DMS53 (cell line): Measurements from ENCODE around the gene TTC39C.
"Not testable (repeated sequence)": the region's sequence is repeated elsewhere in the genome, so short reads cannot be mapped to it uniquely, and the experiment has no call there.

Experiments used
- DNase-seq: peaks from one replicate; lab custom pipeline; 2025; lab: John Stamatoyannopoulos, UW

The TTC39C gene

DNA sequence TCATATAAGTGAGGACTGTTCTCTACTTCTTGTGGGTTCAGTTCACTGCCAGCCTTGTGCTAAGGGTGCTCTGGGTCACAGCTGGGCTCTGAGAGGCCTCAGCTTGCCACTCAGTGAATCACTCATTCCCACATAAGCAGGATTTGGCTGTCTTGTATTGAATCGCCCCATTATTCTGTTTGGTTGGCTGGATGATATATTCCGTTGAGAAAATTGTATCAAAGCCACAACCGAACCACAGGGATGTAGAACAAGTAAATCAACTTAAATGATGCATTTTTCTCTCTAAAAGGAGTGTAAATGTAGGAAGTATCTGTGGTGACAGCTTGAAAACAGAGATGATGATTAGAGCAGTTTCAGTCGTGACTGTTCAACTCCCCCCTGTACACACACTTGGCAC is 39.6 kb downstream of the TTC39C start:
- DNase-seq: peak; percentile 8

DNA sequence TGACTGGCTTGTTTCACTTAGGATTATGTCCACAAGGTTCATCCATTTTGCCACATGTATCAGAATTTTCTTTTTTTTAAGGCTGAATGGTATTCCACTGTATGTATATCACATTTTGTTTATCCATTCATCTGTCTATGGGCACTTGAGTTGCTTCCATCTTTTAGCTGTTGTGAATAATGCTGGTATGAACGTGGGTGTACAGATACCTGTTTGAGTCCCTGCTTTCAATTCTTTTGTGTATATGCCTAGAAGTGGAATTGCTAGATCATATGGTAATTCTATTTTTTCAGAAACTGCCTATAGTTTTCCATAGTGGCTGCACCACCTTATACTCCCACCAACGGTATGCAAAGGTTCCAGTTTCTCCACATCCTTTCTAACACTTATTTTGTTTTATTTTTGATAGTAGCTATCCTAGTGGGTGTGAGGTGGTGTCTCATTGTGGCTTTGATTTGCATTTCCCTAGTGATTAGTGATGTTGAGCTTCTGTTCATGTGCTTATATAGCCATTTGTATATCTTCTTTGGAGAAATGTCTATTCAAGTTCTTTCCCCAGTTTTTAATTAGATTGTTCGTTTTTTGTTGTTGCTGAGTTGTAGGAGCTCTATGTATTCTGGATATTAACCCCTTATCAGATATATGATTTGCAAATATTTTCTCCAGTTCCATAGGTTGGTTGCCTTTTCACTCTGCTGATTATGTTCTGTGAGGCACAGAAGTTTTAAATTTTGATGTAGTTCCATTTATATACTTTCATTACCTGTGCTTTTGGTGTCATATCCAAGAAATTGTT is 40.7 kb downstream of the TTC39C start:
- no peak for DNase-seq

DNA sequence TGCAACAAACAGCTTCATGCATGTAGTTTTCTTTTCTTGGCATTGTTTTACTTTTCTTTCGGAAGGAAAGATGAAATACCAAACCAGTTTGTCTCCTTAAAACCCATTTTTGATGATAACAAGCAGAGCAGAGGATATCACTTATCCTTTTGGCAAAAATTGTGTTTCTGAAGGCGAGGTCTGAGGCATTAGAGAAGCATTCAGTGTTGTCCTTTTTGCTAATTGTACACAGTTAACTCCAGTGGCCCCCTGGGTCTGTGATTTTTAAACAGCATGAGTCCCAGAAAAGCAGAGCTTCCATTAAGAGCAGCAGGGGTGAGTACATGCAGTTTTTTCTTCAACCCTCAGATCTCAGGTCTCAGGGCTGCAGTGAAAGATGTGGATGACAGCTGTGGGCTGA is 41.3 kb downstream of the TTC39C start:
- no peak for DNase-seq

DNA sequence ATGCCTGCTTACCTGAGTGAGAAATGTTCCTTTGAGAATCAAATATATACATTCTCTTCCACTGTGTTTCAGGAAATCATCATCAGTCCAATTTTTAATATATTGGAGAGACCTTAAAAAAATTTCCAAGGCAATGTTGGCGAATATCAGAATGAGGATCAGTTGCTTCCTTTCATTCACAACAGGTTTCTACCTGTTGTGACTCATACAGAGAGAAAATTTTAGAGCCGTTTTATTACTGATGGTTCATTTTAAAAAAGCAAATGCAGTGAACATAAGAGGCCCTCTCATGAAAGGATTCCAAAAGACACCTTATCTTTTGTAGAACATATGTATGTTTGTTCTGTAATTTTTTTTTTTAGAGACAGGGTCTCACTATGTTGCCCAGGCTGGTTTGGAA is 42.0 kb downstream of the TTC39C start:
- DNase-seq: no peak

DNA sequence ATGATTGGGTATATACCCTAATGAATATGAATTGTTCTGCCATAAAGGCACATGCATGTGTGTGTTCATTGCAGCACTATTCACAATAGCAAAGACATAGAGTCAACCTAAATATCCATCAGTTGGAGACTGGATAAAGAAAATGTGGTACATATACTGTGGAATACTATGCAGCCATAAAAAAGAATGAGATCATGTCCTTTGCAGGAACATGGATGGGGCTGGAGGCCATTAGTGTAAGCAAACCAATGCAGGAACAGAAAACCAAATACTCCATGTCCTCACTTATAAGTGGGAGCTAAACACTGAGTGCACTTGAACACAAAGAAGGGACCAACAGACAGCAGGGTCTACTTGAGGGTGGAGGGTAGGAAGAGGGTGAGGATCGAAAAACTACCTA is 43.2 kb downstream of the TTC39C start:
- DNase-seq: no peak

DNA sequence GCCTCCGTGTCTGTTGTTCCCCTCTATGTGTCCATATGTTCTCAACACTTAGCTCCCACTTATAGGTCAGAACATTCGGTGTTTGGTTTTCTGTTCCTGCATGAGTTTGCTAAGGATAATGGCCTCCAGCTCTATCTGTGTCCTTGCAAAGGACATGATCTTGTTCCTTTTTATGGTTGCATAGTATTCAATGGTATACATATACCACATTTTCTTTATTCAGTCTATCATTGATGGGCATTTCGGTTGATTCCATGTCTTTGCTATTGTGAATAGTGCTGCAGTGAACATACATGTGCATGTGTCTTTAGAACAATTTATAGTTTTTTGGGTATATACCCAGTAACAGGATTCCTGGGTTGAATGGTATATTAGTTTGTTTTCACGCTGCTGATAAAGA is 44.8 kb downstream of the TTC39C start:
- DNase-seq: not testable (repeated sequence)

DNA sequence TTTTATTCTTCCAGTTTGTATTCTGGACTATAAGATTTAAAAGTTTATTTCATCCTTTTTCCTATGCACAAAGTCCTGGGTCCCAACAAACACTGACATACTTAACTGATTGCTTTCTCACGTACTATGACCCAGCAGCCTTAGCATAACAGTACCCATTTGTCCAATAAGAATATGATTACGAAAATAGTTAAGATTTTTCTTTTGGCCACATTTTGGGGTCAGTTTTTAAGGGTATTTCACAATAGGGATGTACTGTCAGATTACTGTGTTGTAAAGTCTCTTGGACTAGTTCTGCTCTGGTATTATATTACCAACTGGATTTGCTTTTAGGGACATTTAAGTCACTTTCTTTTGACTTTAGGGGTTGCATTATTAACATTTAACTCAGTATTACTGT is 46.1 kb downstream of the TTC39C start:
- DNase-seq: no peak

DNA sequence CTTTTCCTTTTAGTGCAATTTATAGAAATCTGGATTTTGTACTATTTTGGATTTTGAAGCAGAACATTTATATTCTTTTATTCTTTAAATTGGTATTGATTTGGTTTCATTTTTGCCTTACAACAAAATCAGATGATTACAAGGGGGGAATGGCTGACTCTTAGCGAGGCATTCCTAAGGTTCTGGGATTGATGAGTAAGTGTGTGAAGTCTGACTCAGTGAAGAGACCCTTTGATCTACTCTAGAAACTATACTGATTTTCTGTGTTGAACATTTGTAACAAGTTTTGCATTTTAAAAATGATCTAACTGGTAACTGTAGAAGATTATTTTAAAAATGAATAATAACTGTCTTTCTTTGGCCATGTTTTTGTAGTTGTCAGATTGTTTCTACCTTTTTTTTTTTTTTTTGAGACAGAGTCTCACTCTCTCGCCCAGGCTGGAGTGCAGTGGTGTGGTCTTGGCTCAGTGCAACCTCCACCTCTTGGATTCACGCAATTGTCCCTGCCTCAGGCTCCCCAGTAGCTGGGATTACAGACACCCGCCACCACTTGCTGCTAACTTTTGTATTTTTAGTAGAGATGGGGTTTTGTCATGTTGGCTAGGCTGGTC is 48.7 kb downstream of the TTC39C start:
- no peak for DNase-seq

DNA sequence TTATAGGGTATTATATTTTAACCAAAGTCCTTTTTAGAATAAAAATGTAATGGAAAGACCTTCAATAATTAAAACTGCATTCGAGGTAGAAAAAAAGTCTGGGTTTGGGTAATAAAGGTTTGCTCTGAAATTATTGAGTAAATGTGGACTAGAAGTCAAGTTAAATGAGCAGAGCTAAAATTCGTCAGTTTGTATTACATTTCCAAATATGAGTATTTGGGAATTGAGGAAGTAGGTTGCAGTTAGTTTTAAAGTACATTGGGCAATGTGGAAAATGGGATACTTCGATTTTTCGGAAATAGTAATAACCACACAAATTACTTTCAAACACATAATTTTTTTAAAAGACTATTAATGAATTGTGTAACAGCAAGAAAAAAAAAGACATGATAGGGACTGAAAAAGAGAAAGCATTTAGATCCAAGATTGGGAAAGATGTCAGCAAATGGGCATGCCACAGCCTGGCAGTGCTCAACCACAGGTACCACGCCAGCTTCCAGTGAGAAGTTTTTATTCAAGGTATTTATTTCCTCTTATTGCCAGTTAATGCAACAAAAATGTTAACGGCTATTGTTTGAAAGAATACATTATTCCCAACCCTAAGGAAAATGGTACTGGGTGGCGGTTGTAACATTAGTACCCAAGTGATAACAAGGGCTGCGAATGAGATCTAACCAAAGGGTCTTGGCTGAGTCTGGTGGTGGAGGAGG is 50.0 kb downstream of the TTC39C start:
- no peak for DNase-seq

DNA sequence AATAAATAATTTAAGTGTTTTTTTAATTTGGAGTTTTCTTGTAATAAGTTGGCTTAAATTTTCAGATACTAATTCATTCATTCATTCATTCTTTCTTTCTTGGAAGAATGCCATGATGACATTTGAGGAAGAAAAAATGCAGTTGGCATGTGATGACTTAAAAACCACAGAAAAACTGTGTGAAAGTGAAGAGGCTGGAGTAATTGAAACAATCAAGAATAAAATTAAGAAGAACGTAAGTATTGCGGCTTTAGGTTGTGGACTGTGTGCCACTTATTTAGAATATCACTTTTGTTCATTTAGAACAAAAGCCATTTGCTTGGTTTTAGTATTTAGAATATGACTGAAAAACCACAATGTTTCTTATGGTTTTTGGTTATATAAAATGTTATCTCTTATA is 51.4 kb downstream of the TTC39C start:
- no peak for DNase-seq

DNA sequence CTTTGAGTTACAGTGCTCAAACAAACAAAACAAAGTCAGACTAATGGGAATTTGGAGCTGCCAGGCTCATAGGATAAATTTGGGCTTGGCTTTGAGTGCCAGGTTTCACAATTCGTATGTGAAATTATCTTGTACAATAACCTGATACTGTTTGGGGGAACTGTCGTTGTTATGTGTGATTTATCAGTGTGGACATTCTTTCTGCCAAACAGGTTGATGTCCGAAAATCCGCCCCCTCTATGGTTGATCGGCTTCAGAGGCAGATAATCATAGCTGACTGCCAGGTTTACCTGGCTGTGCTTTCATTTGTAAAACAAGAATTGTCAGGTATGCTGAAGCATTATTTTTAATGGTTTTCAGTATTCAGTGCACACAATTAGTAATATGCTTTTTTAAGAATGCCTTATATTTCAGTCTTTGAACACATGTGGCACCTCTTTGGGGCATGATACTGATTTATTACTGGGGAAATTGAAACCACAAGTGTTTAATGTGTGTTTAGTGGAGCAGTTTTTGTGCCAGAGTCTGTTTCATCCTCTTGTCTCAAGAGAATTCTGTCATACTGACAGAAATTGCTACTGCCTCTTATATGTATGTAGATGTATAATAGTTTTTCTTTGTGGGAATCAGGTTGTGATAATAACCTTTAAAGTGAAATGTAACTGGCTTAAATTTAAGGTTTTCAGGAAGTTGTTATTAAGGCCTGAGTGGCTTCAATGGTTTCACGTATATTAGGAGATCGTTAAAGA is 54.6 kb downstream of the TTC39C start:
- DNase-seq: peak; percentile 18

DNA sequence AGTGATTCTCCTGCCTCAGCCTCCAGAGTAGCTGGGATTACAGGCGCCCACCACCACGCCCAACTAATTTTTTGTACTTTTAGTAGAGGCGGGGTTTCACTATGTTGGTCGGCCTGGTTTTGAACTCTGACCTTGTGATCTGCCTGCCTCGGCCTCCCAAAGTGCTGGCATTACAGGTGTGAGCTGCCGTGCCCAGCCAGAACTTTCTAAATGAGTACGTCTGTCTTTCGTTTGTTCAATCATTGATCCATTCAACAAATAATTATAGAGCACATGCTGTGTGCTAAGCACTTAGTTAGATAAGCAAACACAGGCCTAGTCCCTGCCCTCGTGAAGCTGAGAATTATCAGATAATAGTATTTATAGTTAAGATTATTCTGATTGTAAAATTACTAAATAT is 56.5 kb downstream of the TTC39C start:
- DNase-seq: peak; percentile 70

DNA sequence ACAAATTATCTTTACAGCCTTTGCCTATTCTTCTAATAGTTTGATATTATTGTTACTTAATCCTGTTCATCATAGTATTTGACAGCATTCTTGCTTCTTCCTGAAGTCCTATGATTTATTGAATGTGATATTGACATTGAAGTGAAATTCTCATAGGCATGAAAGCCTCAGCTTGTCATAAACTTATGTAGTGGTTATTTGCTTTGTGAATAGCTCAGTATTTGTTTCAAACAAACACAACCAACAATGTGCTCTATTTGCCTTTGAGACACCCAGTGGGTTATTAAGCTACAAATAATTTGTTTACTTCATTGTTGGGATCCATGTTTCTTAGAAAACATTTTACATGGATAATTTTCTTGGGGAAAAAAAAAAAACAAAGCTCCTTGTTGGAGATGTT is 57.2 kb downstream of the TTC39C start:
- peak; percentile 88 for DNase-seq

DNA sequence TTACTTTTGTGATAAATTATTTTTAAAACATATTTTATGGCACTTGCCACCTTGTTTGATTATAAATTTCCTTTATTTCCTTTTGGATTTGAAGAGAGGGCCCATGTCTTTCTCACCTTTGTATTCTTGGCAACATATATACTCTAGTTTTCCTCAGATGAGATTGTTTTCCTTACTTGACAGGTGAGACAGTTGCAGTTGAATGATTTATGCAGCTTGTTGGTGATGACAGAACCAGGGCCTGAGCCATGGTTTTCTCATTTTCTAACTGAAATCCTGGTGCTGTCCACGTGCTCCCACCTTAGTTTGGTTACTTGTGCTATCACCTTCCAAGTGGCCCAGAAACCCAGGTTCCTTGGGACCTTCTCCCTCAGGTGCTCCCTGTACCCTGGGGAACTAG is 58.2 kb downstream of the TTC39C start:
- peak; percentile 17 for DNase-seq

DNA sequence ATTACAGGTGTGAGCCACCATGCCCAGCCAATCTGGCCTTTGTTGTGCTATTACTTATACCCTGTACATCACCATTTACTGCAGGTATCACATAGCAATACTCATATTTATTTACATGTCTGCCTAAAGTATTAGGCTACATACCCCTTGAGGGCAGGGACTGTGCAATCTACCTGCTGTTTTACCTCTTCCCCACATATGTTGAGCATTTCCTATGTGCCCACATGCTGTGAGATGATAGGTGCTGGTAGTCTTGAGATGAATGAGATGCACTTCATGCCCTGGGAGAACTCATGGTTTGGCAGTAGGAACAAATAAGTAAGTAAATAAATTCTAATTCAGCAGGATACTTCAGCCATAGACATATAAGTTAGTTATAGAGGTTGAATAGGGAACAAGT is 59.2 kb downstream of the TTC39C start:
- no peak for DNase-seq

DNA sequence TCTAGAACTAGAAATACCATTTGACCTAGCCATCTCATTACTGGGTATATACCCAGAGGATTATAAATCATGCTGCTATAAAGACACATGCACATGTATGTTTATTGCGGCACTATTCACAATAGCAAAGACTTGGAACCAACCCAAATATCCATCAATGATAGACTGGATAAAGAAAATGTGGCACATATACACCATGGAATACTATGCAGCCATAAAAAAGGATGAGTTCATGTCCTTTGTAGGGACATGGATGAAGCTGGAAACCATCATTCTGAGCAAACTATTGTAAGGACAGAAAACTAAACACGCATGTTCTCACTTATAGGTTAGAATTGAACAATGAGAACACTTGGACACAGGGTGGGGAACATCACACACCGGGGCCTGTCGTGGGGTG is 60.2 kb downstream of the TTC39C start:
- DNase-seq: not testable (repeated sequence)

DNA sequence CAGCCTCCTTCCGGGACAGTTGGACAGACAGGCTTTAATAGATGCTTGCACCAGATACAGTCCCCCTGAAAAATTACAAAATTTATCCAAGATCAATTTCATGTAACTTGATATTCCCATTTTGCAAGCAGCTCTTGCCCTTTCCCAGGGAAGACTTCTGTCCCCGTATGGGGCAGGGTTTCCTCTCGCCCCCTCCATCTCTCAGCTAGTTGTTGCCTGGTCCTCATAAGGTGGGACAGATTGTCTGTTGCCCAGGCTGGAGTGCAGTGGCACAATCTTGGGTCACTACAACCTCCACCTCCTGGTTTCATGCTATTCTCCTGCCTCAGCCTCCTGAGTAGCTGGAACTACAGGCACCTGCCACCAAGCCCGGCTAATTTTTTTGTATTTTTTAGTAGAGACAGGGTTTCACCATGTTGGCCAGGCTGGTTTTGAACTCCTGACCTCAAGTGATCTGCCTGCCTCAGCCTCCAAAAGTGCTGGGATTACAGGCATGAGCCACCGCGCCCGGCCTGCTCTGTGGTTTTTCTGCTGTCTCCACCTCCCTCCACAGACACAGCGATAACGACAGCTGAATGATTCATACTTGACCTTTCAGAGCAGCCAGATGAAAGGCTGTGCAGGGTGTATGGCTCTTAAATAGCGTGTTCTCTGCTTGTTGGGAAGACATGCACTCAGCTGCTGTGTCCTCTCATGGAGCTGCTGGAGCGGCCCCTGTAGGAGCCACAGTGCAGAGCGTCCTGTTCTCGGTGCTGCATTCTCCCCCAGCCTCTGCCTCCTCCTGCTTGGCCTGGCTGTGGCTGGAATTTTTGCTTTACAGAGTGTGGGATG is 61.4 kb downstream of the TTC39C start:
- DNase-seq: peak; percentile 97

DNA sequence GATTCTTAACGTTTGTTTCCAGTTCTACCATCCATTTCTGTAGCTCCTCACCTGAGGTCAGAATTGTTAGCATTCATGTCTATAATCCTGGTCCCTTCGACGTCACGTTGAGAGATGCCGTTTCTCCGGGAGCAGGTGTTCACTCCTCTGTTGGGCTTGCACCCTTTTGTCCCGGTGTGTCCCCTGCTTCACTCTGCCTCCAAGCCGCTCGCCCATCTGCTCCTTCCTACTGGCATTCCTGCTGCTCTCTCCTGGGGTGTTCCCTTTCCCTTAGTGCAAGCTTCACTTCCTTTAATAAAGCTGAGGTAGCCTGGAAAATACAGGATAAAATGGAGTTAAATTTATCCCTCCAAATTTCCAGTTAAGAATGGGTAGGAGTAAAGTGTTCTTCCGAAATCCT is 62.4 kb downstream of the TTC39C start:
- DNase-seq: peak; percentile 68

DNA sequence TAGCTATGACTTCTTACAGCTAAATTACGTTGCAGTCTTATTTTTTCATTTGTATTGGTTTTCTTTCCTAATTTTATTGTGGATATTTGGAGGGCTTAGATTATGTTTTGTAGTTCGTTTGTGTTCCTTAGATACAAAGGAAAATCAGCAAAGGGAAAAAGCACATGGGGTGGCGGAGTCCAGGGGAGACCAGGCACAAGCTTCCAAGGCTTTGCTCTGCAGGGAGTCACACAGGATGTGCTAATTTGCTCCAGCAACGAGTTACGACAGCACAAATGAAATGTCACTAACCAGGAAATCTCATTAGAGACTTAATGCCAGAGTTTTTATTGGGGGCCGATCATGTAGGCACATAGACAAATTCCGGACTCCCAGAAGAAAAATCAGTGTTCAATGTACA is 63.8 kb downstream of the TTC39C start:
- no peak for DNase-seq

DNA sequence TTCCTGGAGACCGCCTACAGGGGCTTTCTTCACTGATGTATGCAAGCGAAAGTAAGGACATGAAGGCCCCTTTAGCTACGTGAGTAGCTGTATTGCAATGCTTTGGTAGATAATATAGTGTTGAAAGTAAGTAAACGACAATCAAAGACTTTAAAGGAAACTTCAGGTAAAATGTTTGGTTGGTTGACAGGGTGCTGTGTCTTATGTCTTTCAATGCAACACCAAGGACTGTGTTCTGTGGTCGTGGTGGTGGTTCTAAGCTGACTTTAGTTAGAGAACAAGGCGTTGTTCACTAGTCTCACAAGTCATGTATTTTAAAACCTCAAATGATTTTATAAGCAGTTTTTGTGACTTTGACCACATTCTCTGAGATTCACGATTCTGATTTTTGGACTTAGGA is 66.3 kb downstream of the TTC39C start:
- no peak for DNase-seq

DNA sequence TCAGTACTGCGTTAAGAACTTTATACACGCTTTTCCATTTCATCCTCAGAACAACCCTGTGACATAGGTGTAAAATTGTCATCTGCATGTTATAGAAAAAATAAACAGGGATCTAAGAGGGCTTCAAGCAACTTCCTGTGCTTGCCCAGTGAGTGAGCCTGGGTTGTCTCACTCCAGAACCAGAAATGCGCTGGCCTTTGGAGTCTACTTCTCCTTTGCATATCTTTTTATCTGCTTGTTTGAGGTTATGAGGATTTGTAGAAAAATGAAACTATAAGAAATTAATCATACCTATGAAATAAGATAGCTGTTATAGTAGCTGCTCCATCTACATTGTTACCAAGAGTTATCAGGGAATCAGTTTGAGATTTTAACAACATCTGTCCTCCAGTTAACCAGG is 69.0 kb downstream of the TTC39C start:
- peak; percentile 6 for DNase-seq

DNA sequence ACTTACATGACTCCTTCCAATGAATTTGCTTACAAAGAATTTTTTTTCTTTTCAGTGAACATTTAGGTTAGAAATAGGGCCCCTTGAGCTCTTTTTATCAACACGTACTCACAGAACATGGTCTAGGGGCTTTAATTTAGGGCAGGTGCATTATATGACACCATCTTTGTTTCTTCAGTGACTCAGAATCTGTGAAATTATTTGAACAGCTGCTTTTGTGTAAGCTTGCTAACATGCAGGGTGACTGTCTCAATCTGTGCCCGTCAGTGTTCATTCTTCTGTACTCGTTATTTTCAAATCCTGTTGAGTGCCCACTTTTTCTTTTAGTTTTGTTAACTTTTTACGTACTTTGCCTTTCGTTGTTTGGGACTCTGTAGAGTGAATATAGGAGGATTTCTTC is 71.5 kb downstream of the TTC39C start:
- peak; percentile 93 for DNase-seq
